SK-N-SH (cell line): ENCODE data around the gene FGF22.

ENCODE experiments used
- EP300 ChIP-seq, 2 experiments: IDR thresholded peaks; 2 replicates each; pipeline versions ENCODE4 v1.4.0 to v1.6.1; 2012; ENCODE audit warnings: borderline replicate concordance in 1 of 2, low read depth in 1 of 2, low read length in 1 of 2
- GATA2 ChIP-seq: sonication (generic); formaldehyde crosslinking; IDR thresholded peaks from 2 replicates; pipeline ENCODE4 v1.5.0; 2020; ENCODE audit warnings: mild to moderate bottlenecking, missing genetic modification reagents
- SMC3 ChIP-seq: IDR thresholded peaks from 2 replicates; pipeline ENCODE4 v1.6.1; 2012; ENCODE audit warnings: low read depth, low read length, improper control_type of control experiment
- YY1 ChIP-seq: IDR thresholded peaks from 2 replicates; pipeline ENCODE4 v1.4.0; 2012; ENCODE audit warnings: low read depth, mild to moderate bottlenecking
- TF ChIP-seq, protein P1 (sequence below): fragments of 200-600 bp; sonication (generic); IDR thresholded peaks from 2 replicates; pipeline ENCODE4 v1.6.1; 2017; ENCODE audit warnings: antibody characterized with exemption, mild to moderate bottlenecking, moderate library complexity
- TF ChIP-seq, protein P2 (sequence below): IDR thresholded peaks from 2 replicates; pipeline ENCODE4 v1.4.0; 2012; ENCODE audit warnings: low read depth
- TF ChIP-seq, protein P3 (sequence below): IDR thresholded peaks from 2 replicates; pipeline ENCODE4 v1.6.1; 2012; ENCODE audit warnings: mild to moderate bottlenecking, low read depth, low read length, moderate library complexity

DNA sequence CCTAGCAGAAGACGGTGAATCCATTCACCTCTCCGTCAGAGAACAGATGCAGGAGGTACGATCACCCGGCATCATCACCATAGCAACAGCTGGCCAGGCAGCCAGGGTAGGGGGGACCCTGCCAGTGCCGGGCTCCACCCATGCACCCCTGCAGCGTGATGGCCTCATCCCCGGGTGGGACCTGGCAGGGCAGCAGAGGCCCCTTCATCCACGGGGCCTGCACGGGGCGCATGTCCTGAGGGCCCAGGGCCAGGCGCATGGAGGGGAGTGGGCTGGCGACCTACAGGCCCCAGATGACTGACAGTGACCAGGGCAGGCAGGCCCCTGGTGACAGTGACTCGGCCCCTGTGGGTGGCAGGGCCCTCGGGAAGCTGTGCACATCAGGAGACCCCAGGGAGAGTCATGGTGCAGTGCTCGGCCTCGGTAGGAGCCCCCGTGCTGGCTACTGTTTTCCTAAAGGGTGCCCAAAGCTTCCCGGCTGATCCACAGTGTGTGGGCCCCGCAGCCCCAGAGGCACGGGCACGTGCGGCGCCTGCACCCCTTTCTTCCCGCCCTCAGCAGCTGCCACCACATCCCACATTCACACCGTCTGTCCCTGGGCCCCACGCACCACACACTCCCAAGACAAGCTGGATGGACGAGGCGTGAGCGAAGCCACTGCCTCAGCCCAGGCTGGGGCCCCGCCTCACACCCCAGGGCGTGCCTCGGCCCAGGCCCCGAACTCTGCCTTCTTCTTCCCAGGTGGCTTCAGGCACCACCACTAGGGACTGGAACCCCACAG, 18.6 kb downstream of the FGF22 start:
- TF ChIP-seq YY1: no peak
- TF ChIP-seq, protein P1, sequence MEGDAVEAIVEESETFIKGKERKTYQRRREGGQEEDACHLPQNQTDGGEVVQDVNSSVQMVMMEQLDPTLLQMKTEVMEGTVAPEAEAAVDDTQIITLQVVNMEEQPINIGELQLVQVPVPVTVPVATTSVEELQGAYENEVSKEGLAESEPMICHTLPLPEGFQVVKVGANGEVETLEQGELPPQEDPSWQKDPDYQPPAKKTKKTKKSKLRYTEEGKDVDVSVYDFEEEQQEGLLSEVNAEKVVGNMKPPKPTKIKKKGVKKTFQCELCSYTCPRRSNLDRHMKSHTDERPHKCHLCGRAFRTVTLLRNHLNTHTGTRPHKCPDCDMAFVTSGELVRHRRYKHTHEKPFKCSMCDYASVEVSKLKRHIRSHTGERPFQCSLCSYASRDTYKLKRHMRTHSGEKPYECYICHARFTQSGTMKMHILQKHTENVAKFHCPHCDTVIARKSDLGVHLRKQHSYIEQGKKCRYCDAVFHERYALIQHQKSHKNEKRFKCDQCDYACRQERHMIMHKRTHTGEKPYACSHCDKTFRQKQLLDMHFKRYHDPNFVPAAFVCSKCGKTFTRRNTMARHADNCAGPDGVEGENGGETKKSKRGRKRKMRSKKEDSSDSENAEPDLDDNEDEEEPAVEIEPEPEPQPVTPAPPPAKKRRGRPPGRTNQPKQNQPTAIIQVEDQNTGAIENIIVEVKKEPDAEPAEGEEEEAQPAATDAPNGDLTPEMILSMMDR: no peak
- TF ChIP-seq, protein P2, sequence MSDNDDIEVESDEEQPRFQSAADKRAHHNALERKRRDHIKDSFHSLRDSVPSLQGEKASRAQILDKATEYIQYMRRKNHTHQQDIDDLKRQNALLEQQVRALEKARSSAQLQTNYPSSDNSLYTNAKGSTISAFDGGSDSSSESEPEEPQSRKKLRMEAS: no peak
- no peak for TF ChIP-seq GATA2
- TF ChIP-seq SMC3: no peak
- TF ChIP-seq, protein P3, sequence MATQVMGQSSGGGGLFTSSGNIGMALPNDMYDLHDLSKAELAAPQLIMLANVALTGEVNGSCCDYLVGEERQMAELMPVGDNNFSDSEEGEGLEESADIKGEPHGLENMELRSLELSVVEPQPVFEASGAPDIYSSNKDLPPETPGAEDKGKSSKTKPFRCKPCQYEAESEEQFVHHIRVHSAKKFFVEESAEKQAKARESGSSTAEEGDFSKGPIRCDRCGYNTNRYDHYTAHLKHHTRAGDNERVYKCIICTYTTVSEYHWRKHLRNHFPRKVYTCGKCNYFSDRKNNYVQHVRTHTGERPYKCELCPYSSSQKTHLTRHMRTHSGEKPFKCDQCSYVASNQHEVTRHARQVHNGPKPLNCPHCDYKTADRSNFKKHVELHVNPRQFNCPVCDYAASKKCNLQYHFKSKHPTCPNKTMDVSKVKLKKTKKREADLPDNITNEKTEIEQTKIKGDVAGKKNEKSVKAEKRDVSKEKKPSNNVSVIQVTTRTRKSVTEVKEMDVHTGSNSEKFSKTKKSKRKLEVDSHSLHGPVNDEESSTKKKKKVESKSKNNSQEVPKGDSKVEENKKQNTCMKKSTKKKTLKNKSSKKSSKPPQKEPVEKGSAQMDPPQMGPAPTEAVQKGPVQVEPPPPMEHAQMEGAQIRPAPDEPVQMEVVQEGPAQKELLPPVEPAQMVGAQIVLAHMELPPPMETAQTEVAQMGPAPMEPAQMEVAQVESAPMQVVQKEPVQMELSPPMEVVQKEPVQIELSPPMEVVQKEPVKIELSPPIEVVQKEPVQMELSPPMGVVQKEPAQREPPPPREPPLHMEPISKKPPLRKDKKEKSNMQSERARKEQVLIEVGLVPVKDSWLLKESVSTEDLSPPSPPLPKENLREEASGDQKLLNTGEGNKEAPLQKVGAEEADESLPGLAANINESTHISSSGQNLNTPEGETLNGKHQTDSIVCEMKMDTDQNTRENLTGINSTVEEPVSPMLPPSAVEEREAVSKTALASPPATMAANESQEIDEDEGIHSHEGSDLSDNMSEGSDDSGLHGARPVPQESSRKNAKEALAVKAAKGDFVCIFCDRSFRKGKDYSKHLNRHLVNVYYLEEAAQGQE: no peak
- no peak for TF ChIP-seq EP300 (IDR thresholded peaks at IDR 0.05; ENCODE audit: borderline replicate concordance in 1 of 2, low read depth in 1 of 2, low read length in 1 of 2)
